Glutamatergic neuron (in vitro differentiated cells): ENCODE data around the gene XRRA1. TPM values are rescaled to one million over a fixed set of nuclear protein-coding genes. Genes with fewer than 3 reads are reported as not detected.
"Not testable (repeated sequence)": the region's sequence is repeated elsewhere in the genome, so short reads cannot be mapped to it uniquely, and the experiment has no call there.

ENCODE experiments used
- DNase-seq: peaks from one replicate; pipeline ENCODE4 v3.0.0; 2022
- H3K27ac Mint-ChIP-seq: one replicate; pipeline ENCODE4 v1.8.0; 2020; ENCODE audit warnings: mild to moderate bottlenecking, mixed read lengths, inconsistent platforms; ENCODE audit not compliant: unreplicated experiment
- H3K27me3 Mint-ChIP-seq: one replicate; pipeline ENCODE4 v1.8.0; 2020; ENCODE audit warnings: mild to moderate bottlenecking, moderate library complexity, mixed read lengths, inconsistent platforms; ENCODE audit not compliant: unreplicated experiment
- H3K36me3 Mint-ChIP-seq: one replicate; pipeline ENCODE4 v1.8.0; 2020; ENCODE audit warnings: mild to moderate bottlenecking, mixed read lengths, inconsistent platforms; ENCODE audit not compliant: unreplicated experiment
- H3K4me1 Mint-ChIP-seq: one replicate; pipeline ENCODE4 v1.8.0; 2020; ENCODE audit warnings: mild to moderate bottlenecking, low read depth, mixed read lengths, inconsistent platforms; ENCODE audit not compliant: unreplicated experiment
- H3K4me3 Mint-ChIP-seq: one replicate; pipeline ENCODE4 v1.8.0; 2020; ENCODE audit warnings: mild to moderate bottlenecking, mixed read lengths, inconsistent platforms; ENCODE audit not compliant: unreplicated experiment
- H3K9me3 Mint-ChIP-seq: one replicate; pipeline ENCODE4 v1.8.0; 2020; ENCODE audit warnings: mild to moderate bottlenecking, moderate library complexity, mixed read lengths, inconsistent platforms; ENCODE audit not compliant: unreplicated experiment
- total RNA-seq: library from RNA; stranded (reverse); fragmentation: NEBNext Ultra II Directional; extraction: Animal tissue kit (Norgen Biotek cat#: 25700); gene quantifications from one replicate; pipeline ENCODE4 v1.2.1, GENCODE V29; 2021; ENCODE audit not compliant: unreplicated experiment
- TF ChIP-seq, protein P1 (sequence below): fragments of 200-600 bp; sonication (generic); IDR thresholded peaks from one replicate; pipeline ENCODE4 v1.5.0; 2021; ENCODE audit not compliant: partially characterized antibody, unreplicated experiment

XRRA1 gene
- total RNA-seq, 1 donor from 2014 or later, result 8.6 TPM

- no peak for DNase-seq
- H3K9me3 Mint-ChIP-seq, result no peaks in the 10 kb centered on the region
- TF ChIP-seq, protein P1, sequence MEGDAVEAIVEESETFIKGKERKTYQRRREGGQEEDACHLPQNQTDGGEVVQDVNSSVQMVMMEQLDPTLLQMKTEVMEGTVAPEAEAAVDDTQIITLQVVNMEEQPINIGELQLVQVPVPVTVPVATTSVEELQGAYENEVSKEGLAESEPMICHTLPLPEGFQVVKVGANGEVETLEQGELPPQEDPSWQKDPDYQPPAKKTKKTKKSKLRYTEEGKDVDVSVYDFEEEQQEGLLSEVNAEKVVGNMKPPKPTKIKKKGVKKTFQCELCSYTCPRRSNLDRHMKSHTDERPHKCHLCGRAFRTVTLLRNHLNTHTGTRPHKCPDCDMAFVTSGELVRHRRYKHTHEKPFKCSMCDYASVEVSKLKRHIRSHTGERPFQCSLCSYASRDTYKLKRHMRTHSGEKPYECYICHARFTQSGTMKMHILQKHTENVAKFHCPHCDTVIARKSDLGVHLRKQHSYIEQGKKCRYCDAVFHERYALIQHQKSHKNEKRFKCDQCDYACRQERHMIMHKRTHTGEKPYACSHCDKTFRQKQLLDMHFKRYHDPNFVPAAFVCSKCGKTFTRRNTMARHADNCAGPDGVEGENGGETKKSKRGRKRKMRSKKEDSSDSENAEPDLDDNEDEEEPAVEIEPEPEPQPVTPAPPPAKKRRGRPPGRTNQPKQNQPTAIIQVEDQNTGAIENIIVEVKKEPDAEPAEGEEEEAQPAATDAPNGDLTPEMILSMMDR, result no peak
- H3K27me3 Mint-ChIP-seq, result no peaks in the 10 kb centered on the region
- no peak overlapping the region for H3K27ac Mint-ChIP-seq
- H3K4me1 Mint-ChIP-seq, result no peaks in the 10 kb centered on the region
- no peak overlapping the region for H3K4me3 Mint-ChIP-seq
- peaks cover 11% of the 10 kb centered on the region for H3K36me3 Mint-ChIP-seq
These were observed 110.7 kb downstream of the XRRA1 start for GRCh38 chr11:74838188-74838587.

DNA sequence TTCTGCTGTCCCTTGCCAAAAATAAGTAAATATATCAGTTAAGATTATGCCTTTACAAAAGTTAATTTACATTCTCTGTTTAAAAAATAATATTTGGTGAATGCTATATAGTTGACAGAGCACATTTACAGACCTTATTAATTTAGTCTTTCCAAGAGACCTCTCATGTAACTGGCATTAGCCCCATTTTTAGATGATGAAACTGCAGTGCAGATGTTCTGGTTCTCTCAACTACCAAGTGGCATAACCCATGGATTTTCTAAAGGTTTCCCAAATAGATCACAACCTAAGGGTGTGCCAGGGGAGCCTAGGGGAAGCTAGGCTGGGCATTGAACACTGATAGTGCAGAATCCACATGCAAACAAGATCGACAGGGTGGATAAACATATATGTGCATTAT is 111.7 kb downstream of the XRRA1 start:
- Mint-ChIP-seq H3K36me3 (peaks cover 11% of the 10 kb centered on the region), H3K27me3 (no peaks in the 10 kb centered on the region), H3K9me3 (no peaks in the 10 kb centered on the region), H3K4me3 (no peak overlapping the region), H3K4me1 (no peaks in the 10 kb centered on the region), H3K27ac (no peak overlapping the region)
- TF ChIP-seq, protein P1, result no peak
- no peak for DNase-seq

- H3K9me3 Mint-ChIP-seq, result peaks cover 4% of the 10 kb centered on the region
- TF ChIP-seq, protein P1, result no peak
- H3K4me1 Mint-ChIP-seq, result no peaks in the 10 kb centered on the region
- no peaks in the 10 kb centered on the region for H3K27me3 Mint-ChIP-seq
- DNase-seq, result no peak
- H3K36me3 Mint-ChIP-seq, result peaks cover 34% of the 10 kb centered on the region
- no peak overlapping the region for H3K27ac Mint-ChIP-seq
- H3K4me3 Mint-ChIP-seq, result no peak overlapping the region
These were observed 122.0 kb downstream of the XRRA1 start for GRCh38 chr11:74826901-74827300.

DNA sequence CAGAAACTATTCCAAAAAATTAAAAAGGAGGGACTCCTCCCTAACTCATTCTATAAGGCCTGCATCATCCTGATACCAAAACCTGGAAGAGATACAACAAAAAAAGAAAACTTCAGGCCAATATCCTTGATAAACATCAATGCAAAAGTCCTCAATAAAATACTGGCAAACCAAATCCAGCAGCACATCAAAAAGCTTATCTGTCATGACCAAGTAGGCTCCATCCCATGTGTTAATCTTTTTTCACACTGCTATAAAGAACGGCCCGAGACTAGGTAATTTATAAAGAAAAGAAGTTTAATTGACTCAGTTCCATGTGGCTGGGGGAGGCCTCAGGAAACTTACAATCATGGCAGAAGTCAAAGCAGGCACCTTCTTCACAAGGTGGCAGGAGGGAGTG is 123.3 kb downstream of the XRRA1 start:
- H3K4me3 Mint-ChIP-seq, H3K4me1 Mint-ChIP-seq, H3K9me3 Mint-ChIP-seq, H3K27ac Mint-ChIP-seq, DNase-seq, H3K27me3 Mint-ChIP-seq: not testable (repeated sequence)
- H3K36me3 Mint-ChIP-seq, result peaks cover 34% of the 10 kb centered on the region

GRCh38 chr11:74824285-74824982 is 124.5 kb downstream of the XRRA1 start:
- Mint-ChIP-seq H3K27me3 (peaks cover 3% of the 10 kb centered on the region), H3K27ac (no peak overlapping the region), H3K36me3 (peaks cover 34% of the 10 kb centered on the region), H3K4me1 (no peaks in the 10 kb centered on the region), H3K4me3 (no peak overlapping the region), H3K9me3 (peaks cover 4% of the 10 kb centered on the region)
- no peak for DNase-seq
- TF ChIP-seq, protein P1, result no peak
